Measurements from ENCODE around the gene GNB1. TPM values are rescaled to one million over a fixed set of nuclear protein-coding genes. Genes with fewer than 3 reads are reported as not detected.
"Not testable (repeated sequence)": the region's sequence is repeated elsewhere in the genome, so short reads cannot be mapped to it uniquely, and the experiment has no call there.

GNB1 gene
- total and polyA plus RNA-seq, 9 of the 15 experiments (the other 6 are each of a cell fraction or from before 2014, with no cell fraction given), result 34.3 to 388 (median 114) TPM

GRCh38 chr1:1861339-1861730, 29.6 kb downstream of the GNB1 start (continued):
- TF ChIP-seq DMBX1 (CRISPR knock-in tag; IDR thresholded peaks at IDR 0.05; ENCODE audit: borderline replicate concordance) (no peak), ZNF274 (IDR thresholded peaks at IDR 0.05; ENCODE audit: borderline replicate concordance, low read depth, low read length) (no peak)

DNA sequence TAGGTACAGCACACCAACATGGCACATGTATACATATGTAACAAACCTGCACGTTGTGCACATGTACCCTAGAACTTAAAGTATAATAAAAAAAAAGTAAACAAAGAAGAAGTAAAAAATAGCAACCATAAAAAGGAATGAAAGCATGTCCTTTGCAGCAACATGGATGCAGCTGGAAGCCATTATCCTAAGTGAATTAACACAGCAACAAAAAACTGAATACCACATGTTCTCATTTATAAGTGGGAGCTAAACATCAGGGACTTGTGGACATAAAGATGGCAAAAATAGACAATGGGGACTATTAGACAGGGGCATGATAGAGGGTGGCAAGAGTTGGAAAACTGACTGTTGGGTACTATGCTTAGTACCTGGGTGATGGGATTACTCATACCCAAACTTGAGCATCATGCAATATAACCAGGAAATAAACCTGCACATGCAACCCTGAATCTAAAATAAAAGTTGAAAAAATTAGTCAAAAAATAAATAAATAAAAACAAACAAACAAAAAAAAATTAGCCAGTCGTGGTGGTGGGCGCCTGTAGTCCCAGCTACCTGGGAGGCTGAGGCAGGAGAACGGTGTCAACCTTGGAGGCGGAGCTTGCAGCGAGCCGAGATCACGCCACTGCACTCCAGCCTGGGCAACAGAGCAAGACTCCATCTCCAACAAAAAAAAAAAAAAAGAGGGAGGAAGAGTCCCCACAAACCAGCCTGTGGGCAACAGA, 30.8 kb downstream of the GNB1 start:
- H3K27me3 ChIP-seq (ENCODE audit: control insufficient read depth in 2 of 2, insufficient read depth in 2 of 2, low read length in 2 of 2); BruUV-seq (replicated peaks); H3K4me2 ChIP-seq (ENCODE audit: insufficient read depth, low read length); in situ Hi-C loops (cut with MboI); H2AFZ ChIP-seq (ENCODE audit: low read depth, low read length); H3K27ac ChIP-seq (ENCODE audit: extremely low read depth, low read depth, low read length); H3K4me3 ChIP-seq; H3K9me3 ChIP-seq (replicated peaks; ENCODE audit: control insufficient read depth, insufficient read depth, low read depth, low read length); ATAC-seq; DNase-seq (ENCODE audit: extremely low read depth in 1 of 4, low spot score in 3 of 4); H3K9ac ChIP-seq (ENCODE audit: insufficient read depth in 1 of 2, low read depth in 2 of 2, low read length in 2 of 2); FAIRE-seq: not testable (repeated sequence)
- WGBS (ENCODE audit: insufficient coverage, low coverage, missing lambda C conversion rate), result 73% methylated on average over 7 of the region's 8 CpGs
- Histone ChIP-seq H3K9me1 (ENCODE audit: control insufficient read depth, insufficient read depth, low read length) (peaks cover 11% of the 10 kb centered on the region), H3K36me3 (ENCODE audit: control insufficient read depth, insufficient read depth, low read length) (peaks cover 25% of the 10 kb centered on the region), H3K4me1 (replicated peaks in 1 of 2; ENCODE audit: control insufficient read depth in 2 of 2, insufficient read depth in 2 of 2, low read length in 2 of 2) (peaks cover 22 to 24% of the 10 kb centered on the region in 2 experiments; a peak in 4 of 5 replicates), H4K20me1 (replicated peaks; ENCODE audit: control insufficient read depth, insufficient read depth, low read length) (peaks cover 38% of the 10 kb centered on the region), H3K79me2 (ENCODE audit: control insufficient read depth, insufficient read depth, low read length) (peaks cover 91% of the 10 kb centered on the region)
- peak; percentile 23; the same call in 1 of the 2 replicates for TF ChIP-seq ZNF121 (CRISPR knock-in tag; conservative IDR thresholded peaks at IDR 0.05)
- TF ChIP-seq BCOR (IDR thresholded peaks at IDR 0.05), result 0 out of 2 replicates have a peak, but pooled peaks have one; percentile 49
- ChIA-PET CTCF (ENCODE audit: low intra/inter-chr PET ratio) (interaction anchor here (0.7 kb wide), 1 partner anchor 24 kb away, joined by 5 read pairs; no protein-coding TSS in a partner anchor), POLR2A (interaction anchor here (0.9 to 2.1 kb wide), 6 partner anchors 10 to 16 kb away, joined by 3 to 10 read pairs (median 4); no protein-coding TSS in a partner anchor)
- intact Hi-C loops (cut with micrococcal nuclease), result loop anchor here (2.0 kb wide), 1 partner anchor 47 kb away; no protein-coding TSS in a partner anchor
